OCI-M2 (cell line): Measurements from ENCODE around the gene SRGAP3.

Source experiments
- DNase-seq: peaks from one replicate; lab custom pipeline; 2025; ENCODE audit not compliant: unreplicated experiment; lab: John Stamatoyannopoulos, UW

SRGAP3 gene

GRCh38 chr3:9121366-9122001 lies 128.0 kb downstream of the SRGAP3 start:
- DNase-seq, result no peak

GRCh38 chr3:9119331-9119730 lies 130.1 kb downstream of the SRGAP3 start:
- no peak for DNase-seq

- no peak for DNase-seq
Measured at GRCh38 chr3:9118222-9118621, 131.2 kb downstream of the SRGAP3 start.

- no peak for DNase-seq
Measured at GRCh38 chr3:9117220-9117619, 132.2 kb downstream of the SRGAP3 start.

- no peak for DNase-seq
Measured at GRCh38 chr3:9116336-9116735, 133.1 kb downstream of the SRGAP3 start.

GRCh38 chr3:9115336-9115735 lies 134.1 kb downstream of the SRGAP3 start:
- no peak for DNase-seq

- no peak for DNase-seq
Measured at GRCh38 chr3:9113040-9113439, 136.4 kb downstream of the SRGAP3 start.

- DNase-seq, result no peak
Measured at GRCh38 chr3:9111866-9112265, 137.6 kb downstream of the SRGAP3 start.

GRCh38 chr3:9111417-9111816 lies 138.0 kb downstream of the SRGAP3 start:
- DNase-seq, result no peak

- DNase-seq, result no peak
Measured at GRCh38 chr3:9110802-9111201, 138.6 kb downstream of the SRGAP3 start.

- no peak for DNase-seq
Measured at GRCh38 chr3:9110316-9110715, 139.1 kb downstream of the SRGAP3 start.

- DNase-seq, result no peak
Measured at GRCh38 chr3:9109568-9109914, 139.9 kb downstream of the SRGAP3 start.

GRCh38 chr3:9108876-9109567 lies 140.4 kb downstream of the SRGAP3 start:
- no peak for DNase-seq

- no peak for DNase-seq
Measured at GRCh38 chr3:9107738-9108137, 141.7 kb downstream of the SRGAP3 start.

- DNase-seq, result no peak
Measured at GRCh38 chr3:9105421-9105820, 144.0 kb downstream of the SRGAP3 start.

GRCh38 chr3:9104121-9104520 lies 145.3 kb downstream of the SRGAP3 start:
- DNase-seq, result no peak

- DNase-seq, result no peak
Measured at GRCh38 chr3:9102240-9102981, 147.0 kb downstream of the SRGAP3 start.

- DNase-seq, result no peak
Measured at GRCh38 chr3:9101286-9101685, 148.2 kb downstream of the SRGAP3 start.

GRCh38 chr3:9100513-9100894 lies 148.9 kb downstream of the SRGAP3 start:
- no peak for DNase-seq

- DNase-seq, result no peak
Measured at GRCh38 chr3:9099702-9100512, 149.5 kb downstream of the SRGAP3 start.
